Measurements from ENCODE around the gene ZFYVE28.
"Not testable (repeated sequence)": the region's sequence is repeated elsewhere in the genome, so short reads cannot be mapped to it uniquely, and the experiment has no call there.

The ZFYVE28 gene

GRCh38 chr4:2284934-2285612 lies 133.4 kb downstream of the ZFYVE28 start:
- DNase-seq: no peak

- no peak for DNase-seq
Measured at GRCh38 chr4:2284161-2284933, 134.1 kb downstream of the ZFYVE28 start.

GRCh38 chr4:2283199-2283711 lies 135.2 kb downstream of the ZFYVE28 start:
- no peak for DNase-seq

- DNase-seq: peak; percentile 43 to 60
Measured at GRCh38 chr4:2281575-2282343, 136.7 kb downstream of the ZFYVE28 start.

GRCh38 chr4:2280531-2281300 lies 137.7 kb downstream of the ZFYVE28 start:
- no peak for DNase-seq

GRCh38 chr4:2277956-2278355 lies 140.5 kb downstream of the ZFYVE28 start:
- no peak for DNase-seq

- no peak for DNase-seq
Measured at GRCh38 chr4:2276581-2277325, 141.7 kb downstream of the ZFYVE28 start.

GRCh38 chr4:2275546-2276251 lies 142.7 kb downstream of the ZFYVE28 start:
- DNase-seq: no peak

- DNase-seq: not testable (repeated sequence)
Measured at GRCh38 chr4:2275044-2275397, 143.4 kb downstream of the ZFYVE28 start.

- no peak for DNase-seq
Measured at GRCh38 chr4:2274320-2275043, 144.0 kb downstream of the ZFYVE28 start.

- no peak for DNase-seq
Measured at GRCh38 chr4:2273657-2274319, 144.7 kb downstream of the ZFYVE28 start.

GRCh38 chr4:2273221-2273620 lies 145.2 kb downstream of the ZFYVE28 start:
- DNase-seq: no peak

GRCh38 chr4:2272828-2273120 lies 145.7 kb downstream of the ZFYVE28 start:
- DNase-seq: no peak

GRCh38 chr4:2272026-2272827 lies 146.2 kb downstream of the ZFYVE28 start:
- no peak for DNase-seq

GRCh38 chr4:2271279-2272025 lies 147.0 kb downstream of the ZFYVE28 start:
- no peak for DNase-seq

GRCh38 chr4:2270341-2271165 lies 147.9 kb downstream of the ZFYVE28 start:
- no peak for DNase-seq

GRCh38 chr4:2269618-2270163 lies 148.8 kb downstream of the ZFYVE28 start:
- no peak for DNase-seq

- no peak for DNase-seq
Measured at GRCh38 chr4:2269206-2269531, 149.3 kb downstream of the ZFYVE28 start.

Data from activated CD4-positive, alpha-beta T cell treated with anti-CD3 and anti-CD28 coated beads, Interleukin-2, amount 50 U/mL, for 48 hours (primary cell).